Liver (tissue), 9 donors: ENCODE results near the gene TMEM63B. TPM values are rescaled to one million over a fixed set of nuclear protein-coding genes. Genes with fewer than 3 reads are reported as not detected.
A peak's percentile ranks its signal among the peaks of the same experiment; 100 is the strongest.
"Not testable (repeated sequence)": the region's sequence is repeated elsewhere in the genome, so short reads cannot be mapped to it uniquely, and the experiment has no call there.

Experiments
- DNase-seq: peaks from one replicate; pipeline ENCODE4 v3.0.0-alpha.2; 2017; ENCODE audit warnings: low spot score
- H3K27ac ChIP-seq, 2 donors: one replicate each; pipeline ENCODE4 v1.7.0; 2013; ENCODE audit warnings: inconsistent platforms in 2 of 2, low read length in 2 of 2, control low read depth in 1 of 2, low read depth in 1 of 2, mild to moderate bottlenecking in 1 of 2
- H3K27me3 ChIP-seq, 4 donors: one replicate each; pipeline versions ENCODE4 v1.6.1 to v1.7.0; 2013; ENCODE audit warnings: low read length in 3 of 4, inconsistent platforms in 1 of 4, mild to moderate bottlenecking in 1 of 4, moderate library complexity in 1 of 4; ENCODE audit not compliant: control insufficient read depth in 4 of 4, insufficient read depth in 4 of 4
- H3K36me3 ChIP-seq, 4 donors: one replicate each; pipeline versions ENCODE4 v1.6.1 to v1.7.0; 2013; ENCODE audit warnings: low read length in 3 of 4, mild to moderate bottlenecking in 3 of 4, low read depth in 1 of 4, moderate library complexity in 1 of 4; ENCODE audit not compliant: control insufficient read depth in 4 of 4, insufficient read depth in 3 of 4
- H3K4me1 ChIP-seq, 4 donors: one replicate each; pipeline versions ENCODE4 v1.6.1 to v1.7.0; 2013; ENCODE audit warnings: low read length in 3 of 4, mild to moderate bottlenecking in 3 of 4, moderate library complexity in 1 of 4; ENCODE audit not compliant: control insufficient read depth in 4 of 4, insufficient read depth in 4 of 4
- H3K4me3 ChIP-seq, 3 donors: one replicate each; pipeline versions ENCODE4 v1.6.1 to v1.7.0; 2013; ENCODE audit warnings: low read length in 3 of 3, control low read depth in 1 of 3, low read depth in 1 of 3, mild to moderate bottlenecking in 1 of 3
- H3K9ac ChIP-seq, 2 donors: one replicate each; pipeline ENCODE4 v1.7.0; 2013; ENCODE audit warnings: low read length in 2 of 2, mild to moderate bottlenecking in 2 of 2, moderate library complexity in 2 of 2, control low read depth in 1 of 2, low read depth in 1 of 2
- H3K9me3 ChIP-seq, 4 donors: one replicate each; pipeline versions ENCODE4 v1.6.1 to v1.7.0; 2013; ENCODE audit warnings: low read length in 3 of 4; ENCODE audit not compliant: control insufficient read depth in 4 of 4
- EGR1 ChIP-seq, 2 donors: IDR thresholded peaks; 2 replicates each; pipeline ENCODE4 v1.6.1; 2016 to 2018; ENCODE audit warnings: antibody characterized with exemption in 2 of 2, low read depth in 2 of 2
- FOXA2 ChIP-seq: IDR thresholded peaks from 2 replicates; pipeline ENCODE4 v1.6.1; 2016; ENCODE audit warnings: antibody characterized with exemption
- GABPA ChIP-seq, 2 donors: IDR thresholded peaks in 1 of 2; conservative IDR thresholded peaks in 1 of 2; 2 replicates each; pipeline ENCODE4 v1.6.1; 2016; ENCODE audit warnings: antibody characterized with exemption in 2 of 2, mild to moderate bottlenecking in 1 of 2, moderate library complexity in 1 of 2
- HNF4A ChIP-seq, 2 donors: conservative IDR thresholded peaks; 2 replicates each; pipeline ENCODE4 v1.6.1; 2016; ENCODE audit warnings: antibody characterized with exemption in 2 of 2, mild to moderate bottlenecking in 2 of 2
- JUND ChIP-seq, 2 donors: IDR thresholded peaks; 2 replicates each; pipeline ENCODE4 v1.6.1; 2016; ENCODE audit warnings: antibody characterized with exemption in 2 of 2
- MAX ChIP-seq: IDR thresholded peaks from 2 replicates; pipeline ENCODE4 v1.6.1; 2016; ENCODE audit warnings: antibody characterized with exemption
- NR2F2 ChIP-seq: IDR thresholded peaks from 2 replicates; pipeline ENCODE4 v1.6.1; 2016; ENCODE audit warnings: antibody characterized with exemption
- RAD21 ChIP-seq, 2 donors: IDR thresholded peaks; 2 replicates each; pipeline ENCODE4 v1.6.1; 2016; ENCODE audit warnings: antibody characterized with exemption in 2 of 2, mild to moderate bottlenecking in 2 of 2
- REST ChIP-seq: IDR thresholded peaks from 2 replicates; pipeline ENCODE4 v1.6.1; 2016; ENCODE audit warnings: antibody characterized with exemption, mild to moderate bottlenecking
- RXRA ChIP-seq, 2 donors: IDR thresholded peaks; 2 replicates each; pipeline ENCODE4 v1.6.1; 2017 to 2018; ENCODE audit warnings: antibody characterized with exemption in 2 of 2, mild to moderate bottlenecking in 1 of 2
- TAF1 ChIP-seq: conservative IDR thresholded peaks from 2 replicates; pipeline ENCODE4 v1.6.1; 2016; ENCODE audit warnings: antibody characterized with exemption, mild to moderate bottlenecking
- YY1 ChIP-seq: IDR thresholded peaks from 2 replicates; pipeline ENCODE4 v1.6.1; 2016; ENCODE audit warnings: antibody characterized with exemption, mild to moderate bottlenecking
- WGBS: extraction: QIAGEN DNeasy Blood & Tissue Kit; methylation state at CpG from one replicate; pipeline ENCODE4 v1.1.7; 2013; 5-methylcytosine and 5-hydroxymethylcytosine counted together
- polyA plus RNA-seq, 2 donors: library from polyadenylated mRNA; stranded (reverse) in 1 of 2; unstranded in 1 of 2; fragments of 200-250 nt in 1 of 2; fragments of >200 nt in 1 of 2; fragmentation: Nextera tagmentation in 1 of 2; extraction: Ambion mirVana in 1 of 2; gene quantifications; one replicate each; pipeline versions ENCODE4 v1.2.1 to v1.2.3, GENCODE V29; 2013 to 2015
- total RNA-seq, 2 donors: library from RNA; depleted of rRNA; stranded (reverse); fragments of >200 nt; gene quantifications; one replicate each; pipeline ENCODE4 v1.2.3, GENCODE V29; 2014
- TF ChIP-seq, protein P1 (sequence below): IDR thresholded peaks from 2 replicates; pipeline ENCODE4 v1.6.1; 2016; ENCODE audit warnings: antibody characterized with exemption
- TF ChIP-seq, protein P2 (sequence below): fragments of 150-350 bp; IDR thresholded peaks from 2 replicates; pipeline ENCODE4 v1.5.1; 2017; ENCODE audit warnings: improper control_type of control experiment, low read depth, low read length; ENCODE audit not compliant: missing input control
- donor health status: healthy.
- donor health status: healthy.
- donor health status: healthy.
- donor health status: healthy.
- donor health status: healthy.

Gene TMEM63B
- total and polyA plus RNA-seq, 4 donors: 9.6 to 64.9 (median 37.6) TPM

GRCh38 chr6:44090465-44090864, 36.9 kb upstream of the TMEM63B start:
- 96% methylated on average over 5 of the region's 5 CpGs for WGBS
- Histone ChIP-seq H3K4me3 (no peak overlapping the region), H3K4me1 (peaks cover 6 to 25% (median 22%) of the 10 kb centered on the region in 4 donors), H3K9ac (no peak overlapping the region), H3K36me3 (no peaks in the 10 kb centered on the region), H3K27ac (no peak overlapping the region), H3K27me3 (no peaks in the 10 kb centered on the region), H3K9me3 (no peaks in the 10 kb centered on the region)
- no peak for DNase-seq
- TF ChIP-seq, protein P1, sequence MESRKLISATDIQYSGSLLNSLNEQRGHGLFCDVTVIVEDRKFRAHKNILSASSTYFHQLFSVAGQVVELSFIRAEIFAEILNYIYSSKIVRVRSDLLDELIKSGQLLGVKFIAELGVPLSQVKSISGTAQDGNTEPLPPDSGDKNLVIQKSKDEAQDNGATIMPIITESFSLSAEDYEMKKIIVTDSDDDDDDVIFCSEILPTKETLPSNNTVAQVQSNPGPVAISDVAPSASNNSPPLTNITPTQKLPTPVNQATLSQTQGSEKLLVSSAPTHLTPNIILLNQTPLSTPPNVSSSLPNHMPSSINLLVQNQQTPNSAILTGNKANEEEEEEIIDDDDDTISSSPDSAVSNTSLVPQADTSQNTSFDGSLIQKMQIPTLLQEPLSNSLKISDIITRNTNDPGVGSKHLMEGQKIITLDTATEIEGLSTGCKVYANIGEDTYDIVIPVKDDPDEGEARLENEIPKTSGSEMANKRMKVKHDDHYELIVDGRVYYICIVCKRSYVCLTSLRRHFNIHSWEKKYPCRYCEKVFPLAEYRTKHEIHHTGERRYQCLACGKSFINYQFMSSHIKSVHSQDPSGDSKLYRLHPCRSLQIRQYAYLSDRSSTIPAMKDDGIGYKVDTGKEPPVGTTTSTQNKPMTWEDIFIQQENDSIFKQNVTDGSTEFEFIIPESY: no peak
- TF ChIP-seq JUND (IDR thresholded peaks at IDR 0.05): no peak
- TF ChIP-seq FOXA2: no peak
- TF ChIP-seq, protein P2, sequence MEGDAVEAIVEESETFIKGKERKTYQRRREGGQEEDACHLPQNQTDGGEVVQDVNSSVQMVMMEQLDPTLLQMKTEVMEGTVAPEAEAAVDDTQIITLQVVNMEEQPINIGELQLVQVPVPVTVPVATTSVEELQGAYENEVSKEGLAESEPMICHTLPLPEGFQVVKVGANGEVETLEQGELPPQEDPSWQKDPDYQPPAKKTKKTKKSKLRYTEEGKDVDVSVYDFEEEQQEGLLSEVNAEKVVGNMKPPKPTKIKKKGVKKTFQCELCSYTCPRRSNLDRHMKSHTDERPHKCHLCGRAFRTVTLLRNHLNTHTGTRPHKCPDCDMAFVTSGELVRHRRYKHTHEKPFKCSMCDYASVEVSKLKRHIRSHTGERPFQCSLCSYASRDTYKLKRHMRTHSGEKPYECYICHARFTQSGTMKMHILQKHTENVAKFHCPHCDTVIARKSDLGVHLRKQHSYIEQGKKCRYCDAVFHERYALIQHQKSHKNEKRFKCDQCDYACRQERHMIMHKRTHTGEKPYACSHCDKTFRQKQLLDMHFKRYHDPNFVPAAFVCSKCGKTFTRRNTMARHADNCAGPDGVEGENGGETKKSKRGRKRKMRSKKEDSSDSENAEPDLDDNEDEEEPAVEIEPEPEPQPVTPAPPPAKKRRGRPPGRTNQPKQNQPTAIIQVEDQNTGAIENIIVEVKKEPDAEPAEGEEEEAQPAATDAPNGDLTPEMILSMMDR: no peak

DNA sequence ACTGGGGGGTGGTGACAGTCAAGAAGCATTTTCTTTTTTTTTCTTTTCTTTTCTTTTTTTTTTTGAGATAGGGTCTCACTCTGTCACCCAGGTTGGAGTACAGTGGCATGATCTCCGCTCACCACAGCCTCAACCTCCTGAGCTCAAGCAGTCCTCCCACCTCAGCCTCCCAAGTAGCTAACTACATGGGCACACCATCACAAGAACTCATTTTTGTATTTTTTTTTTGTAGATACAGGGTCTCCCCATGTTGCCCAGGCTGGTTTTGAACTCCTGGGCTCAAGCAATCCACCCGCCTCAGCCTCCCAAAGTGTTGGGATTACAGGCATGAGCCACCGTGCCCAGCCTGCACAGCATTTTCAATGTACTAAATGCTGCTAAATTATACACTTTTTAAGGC, 36.0 kb upstream of the TMEM63B start:
- not testable (repeated sequence) for H3K27ac ChIP-seq, H3K27me3 ChIP-seq, H3K4me3 ChIP-seq, H3K9ac ChIP-seq, H3K9me3 ChIP-seq, DNase-seq, H3K36me3 ChIP-seq
- peaks cover 6 to 29% (median 23%) of the 10 kb centered on the region in 4 donors for H3K4me1 ChIP-seq
- 95% methylated on average over 3 of the region's 3 CpGs for WGBS

DNA sequence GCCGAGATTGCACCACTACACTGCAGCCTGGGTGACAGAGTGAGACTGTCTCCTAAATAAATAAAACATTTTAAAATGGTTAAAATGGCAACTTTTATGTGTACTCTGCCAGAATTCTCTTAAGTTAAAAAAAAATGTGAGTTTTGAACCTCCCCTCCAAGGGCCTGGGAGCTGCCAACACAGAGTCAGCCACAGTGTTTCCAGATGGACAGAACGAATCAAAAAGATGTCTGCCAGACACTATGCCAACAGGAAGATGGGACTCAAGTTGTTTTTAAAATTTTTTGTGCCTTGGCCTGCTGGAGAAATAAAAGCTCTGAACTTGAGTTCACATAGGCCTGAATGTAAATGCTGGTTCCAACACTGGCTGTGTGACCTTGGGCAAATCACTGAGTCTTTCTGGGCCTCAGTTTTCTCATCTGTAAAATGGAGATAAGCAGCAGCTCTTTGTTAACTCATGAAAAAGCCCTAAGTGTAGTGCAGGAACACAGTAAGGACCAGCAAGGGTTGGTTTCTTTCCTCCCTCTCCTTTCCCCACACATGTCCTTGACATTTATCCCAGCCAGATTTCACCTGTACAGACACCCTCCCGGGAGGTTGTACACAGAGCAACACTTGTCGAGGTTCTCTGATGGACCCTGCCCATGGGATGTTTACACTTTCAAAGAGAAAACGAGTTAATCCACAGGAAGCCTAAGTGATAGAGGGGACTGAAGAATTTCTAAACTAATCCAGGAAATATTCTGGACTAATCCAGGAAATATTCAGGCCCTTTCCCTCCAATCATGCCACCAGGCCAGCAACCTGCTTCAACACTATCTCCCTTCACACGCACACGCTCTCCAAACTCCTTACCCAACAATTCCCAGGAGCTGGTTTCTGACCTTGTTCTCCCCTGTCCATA, 35.1 kb upstream of the TMEM63B start:
- Histone ChIP-seq H3K9me3 (no peaks in the 10 kb centered on the region), H3K27ac (peak overlapping the region in 1 of 2 donors; percentile 37), H3K36me3 (no peaks in the 10 kb centered on the region), H3K4me1 (peaks cover 3 to 23% (median 19%) of the 10 kb centered on the region in 4 donors), H3K9ac (no peak overlapping the region), H3K4me3 (no peak overlapping the region), H3K27me3 (no peaks in the 10 kb centered on the region)
- WGBS: 55% methylated on average over 7 of the region's 7 CpGs
- DNase-seq: no peak
- TF ChIP-seq RXRA (IDR thresholded peaks at IDR 0.05): no peak
- no peak for TF ChIP-seq TAF1
- TF ChIP-seq FOXA2: peak; percentile 48
- TF ChIP-seq GABPA (IDR thresholded peaks at IDR 0.05 in 1 of 2, conservative IDR thresholded peaks at IDR 0.05 in 1 of 2): no peak
- no peak for TF ChIP-seq YY1
- peak in 1 of 2 donors; percentile 21 for TF ChIP-seq HNF4A (conservative IDR thresholded peaks at IDR 0.05)
- no peak for TF ChIP-seq NR2F2
- TF ChIP-seq RAD21 (IDR thresholded peaks at IDR 0.05): no peak
- no peak for TF ChIP-seq EGR1 (IDR thresholded peaks at IDR 0.05; ENCODE audit: low read depth in 2 of 2)
- TF ChIP-seq, protein P2: no peak
- no peak for TF ChIP-seq JUND (IDR thresholded peaks at IDR 0.05)
- no peak for TF ChIP-seq REST
- TF ChIP-seq MAX: no peak
